HS-5 (cell line): ENCODE measurements around the gene USP17L29.
"Not testable (repeated sequence)": the region's sequence is repeated elsewhere in the genome, so short reads cannot be mapped to it uniquely, and the experiment has no call there.

Source experiments
- DNase-seq: peaks from one replicate; pipeline ENCODE4 v3.0.0-alpha.2; 2012; ENCODE audit warnings: low read depth

USP17L29 gene

GRCh38 chr4:9353338-9353737 lies at the start of gene USP17L29:
Gene USP17L29 (plus strand): TSS chr4:9353638. CDS start chr4:9353638, 0 bp downstream.
- DNase-seq = not testable (repeated sequence)

- not testable (repeated sequence) for DNase-seq
Measured at GRCh38 chr4:9324191-9324590, 29.2 kb upstream of the USP17L29 start.

- DNase-seq = not testable (repeated sequence)
Measured at GRCh38 chr4:9324865-9325264, 28.6 kb upstream of the USP17L29 start, which contains the start of gene USP17L24. Gene USP17L24 (plus strand): TSS chr4:9325165. CDS start chr4:9325165, 0 bp downstream.

GRCh38 chr4:9329611-9330010 lies 23.8 kb upstream of the USP17L29 start, which contains the start of gene USP17L25:
Gene USP17L25 (plus strand): TSS chr4:9329911. CDS start chr4:9329911, 0 bp downstream.
- not testable (repeated sequence) for DNase-seq

GRCh38 chr4:9334358-9334757 lies 19.1 kb upstream of the USP17L29 start, which contains the start of gene USP17L26:
Gene USP17L26 (plus strand): TSS chr4:9334658. CDS start chr4:9334658, 0 bp downstream.
- DNase-seq = not testable (repeated sequence)

GRCh38 chr4:9339103-9339502 lies 14.3 kb upstream of the USP17L29 start, which contains the start of gene USP17L5:
Gene USP17L5 (plus strand): TSS chr4:9339403. CDS start chr4:9339403, 0 bp downstream.
- DNase-seq = not testable (repeated sequence)

GRCh38 chr4:9343848-9344247 lies 9.6 kb upstream of the USP17L29 start, which contains the start of gene USP17L27:
Gene USP17L27 (plus strand): TSS chr4:9344148. CDS start chr4:9344148, 0 bp downstream.
- not testable (repeated sequence) for DNase-seq

- not testable (repeated sequence) for DNase-seq
Measured at GRCh38 chr4:9348593-9348992, 4.8 kb upstream of the USP17L29 start, which contains the start of gene USP17L28. Gene USP17L28 (plus strand): TSS chr4:9348893. CDS start chr4:9348893, 0 bp downstream.

GRCh38 chr4:9350866-9351265 lies 2.6 kb upstream of the USP17L29 start:
- DNase-seq = not testable (repeated sequence)

- not testable (repeated sequence) for DNase-seq
Measured at GRCh38 chr4:9362829-9363228, 9.4 kb downstream of the USP17L29 start, which contains the start of gene USP17L30. Gene USP17L30 (plus strand): TSS chr4:9363129. CDS start chr4:9363129, 0 bp downstream.

GRCh38 chr4:9379881-9380280 lies 26.4 kb downstream of the USP17L29 start:
- not testable (repeated sequence) for DNase-seq

GRCh38 chr4:9381012-9381534 lies 27.6 kb downstream of the USP17L29 start:
- DNase-seq = not testable (repeated sequence)

GRCh38 chr4:9384126-9384525 lies 30.7 kb downstream of the USP17L29 start:
- no peak for DNase-seq

GRCh38 chr4:9389001-9389400 lies 35.6 kb downstream of the USP17L29 start:
- not testable (repeated sequence) for DNase-seq
